HL-60/S4 treated with phorbol 12-myristate 13-acetate at 8.2 ng/mL for 4 days and 3 days (cell line): Measurements from ENCODE around the gene PDPR.
"Not testable (repeated sequence)": the region's sequence is repeated elsewhere in the genome, so short reads cannot be mapped to it uniquely, and the experiment has no call there.

Experiments used
- in situ Hi-C: fragments of 300-500 bp; cut with MboI; formaldehyde crosslinking; loops from 2 replicates; pipeline ENCODE4 v1.15.0; 2022; ENCODE audit warnings: low sequenced_read_pairs

PDPR gene

DNA sequence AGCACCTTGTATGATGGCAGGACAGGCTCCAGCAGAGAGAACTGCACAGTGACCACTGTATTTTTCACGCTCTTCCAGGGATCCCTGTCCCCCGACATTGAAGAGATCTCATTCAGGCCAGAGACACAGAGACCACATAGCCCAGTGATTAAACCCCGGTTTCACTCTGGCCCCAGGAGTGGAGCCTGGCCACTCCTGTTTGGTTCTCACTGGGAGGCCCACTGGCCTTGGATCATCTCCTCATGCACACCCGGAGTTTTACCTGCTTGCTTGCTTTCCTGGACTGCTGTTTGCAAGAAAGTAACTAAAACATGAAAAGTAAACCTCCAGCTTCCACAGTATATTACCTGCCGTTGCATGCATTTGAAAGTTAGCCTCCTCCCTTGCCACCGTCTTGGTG lies 46.3 kb downstream of the PDPR start:
- in situ Hi-C loops = no loop called here

DNA sequence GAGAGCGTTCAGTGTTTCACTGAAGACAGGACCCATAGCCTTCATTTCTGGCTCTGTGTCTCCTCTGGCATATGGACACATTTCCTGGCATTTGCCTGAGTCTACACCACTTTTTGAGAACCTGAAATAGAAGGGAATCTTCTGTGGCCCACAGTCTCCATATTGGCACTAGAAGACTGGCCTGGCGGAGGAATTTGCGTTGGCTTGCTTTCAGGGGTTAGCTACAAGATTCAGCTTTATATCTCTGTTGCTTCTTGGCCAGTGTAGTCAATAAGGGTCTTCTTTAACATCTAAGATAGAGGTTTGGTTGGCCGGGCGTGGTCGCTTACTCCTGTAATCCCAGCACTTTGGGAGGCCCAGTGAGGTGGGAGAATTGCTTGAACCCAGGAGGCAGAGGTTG lies 46.7 kb downstream of the PDPR start:
- in situ Hi-C loops = no loop called here

DNA sequence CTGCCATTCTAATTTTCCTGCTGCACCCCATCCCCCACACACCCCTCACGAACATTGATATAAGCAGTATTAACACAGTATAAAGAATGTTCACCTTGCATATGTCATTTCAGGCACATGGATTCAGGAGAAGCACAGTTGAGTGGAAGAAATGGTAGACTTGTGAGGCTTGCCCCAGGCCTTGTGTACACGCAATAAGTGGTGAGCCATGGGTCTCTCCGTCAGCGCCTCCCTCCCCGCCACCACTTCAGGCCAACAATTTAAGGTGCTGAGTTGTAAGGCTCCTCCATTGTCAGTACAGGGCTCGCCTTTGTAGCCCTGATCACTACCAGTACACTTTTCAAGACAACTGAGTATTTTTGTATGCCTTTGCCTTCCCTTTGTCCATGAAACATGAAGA lies 47.2 kb downstream of the PDPR start:
- in situ Hi-C loops = no loop called here

DNA sequence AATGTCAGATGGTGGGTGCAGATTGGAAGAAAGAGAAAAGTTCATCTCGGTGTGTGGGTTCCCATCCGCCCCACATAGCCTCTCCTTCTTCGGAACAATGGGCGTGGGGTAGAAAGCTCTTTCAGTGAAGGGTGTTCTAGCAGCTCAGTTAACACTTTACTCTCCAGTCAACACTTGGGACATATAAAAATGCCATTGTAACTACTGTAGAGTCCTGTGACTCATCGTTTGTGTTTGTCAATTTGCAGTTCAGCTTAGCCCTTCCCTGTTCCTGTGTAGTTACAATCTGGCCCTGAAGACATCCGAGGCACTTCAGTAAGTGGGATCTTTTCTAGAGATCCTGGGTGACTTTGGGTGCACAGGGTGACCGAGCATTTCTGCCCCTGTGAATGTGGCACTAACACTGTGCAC lies 47.9 kb downstream of the PDPR start:
- in situ Hi-C loops = no loop called here

DNA sequence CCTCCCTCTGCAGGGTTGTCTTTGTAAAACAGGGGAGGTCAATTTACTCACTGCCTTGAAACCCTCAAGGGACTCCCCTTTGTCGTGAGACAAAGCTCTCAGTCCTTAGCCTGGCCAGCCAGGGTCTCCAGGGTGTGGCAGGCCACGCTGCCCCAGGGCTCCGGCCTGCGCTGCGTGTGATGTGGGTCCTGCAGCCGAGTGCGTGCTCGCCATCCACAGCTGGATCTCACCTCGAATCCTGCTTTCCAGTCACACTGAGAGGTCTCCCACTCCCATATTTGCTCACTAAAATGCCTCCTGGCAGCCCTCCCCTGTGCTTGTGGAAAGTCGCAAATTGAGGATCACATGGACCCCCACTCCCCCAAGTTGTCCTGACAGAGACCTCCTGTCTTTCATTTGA lies 49.5 kb downstream of the PDPR start:
- in situ Hi-C loops = no loop called here

DNA sequence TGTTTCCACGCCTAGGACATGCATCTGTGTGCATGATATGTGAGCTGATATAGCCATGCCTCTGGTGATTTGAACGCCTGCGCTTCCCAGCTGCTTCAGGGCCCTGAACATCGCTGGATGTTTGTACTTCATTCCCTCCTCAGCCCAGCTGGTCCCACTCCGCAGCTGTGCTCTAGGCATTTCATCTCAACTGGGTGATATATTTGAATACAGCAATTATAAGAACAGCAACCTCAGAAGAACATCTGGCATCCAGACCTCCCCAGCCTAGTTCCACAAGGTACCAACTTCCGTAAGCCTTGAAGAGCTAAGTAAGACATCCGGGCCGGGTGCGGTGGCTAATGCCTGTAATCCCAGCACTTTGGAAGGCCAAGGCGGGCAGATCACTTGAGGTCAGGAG lies 52.6 kb downstream of the PDPR start:
- in situ Hi-C loops = not testable (repeated sequence)

DNA sequence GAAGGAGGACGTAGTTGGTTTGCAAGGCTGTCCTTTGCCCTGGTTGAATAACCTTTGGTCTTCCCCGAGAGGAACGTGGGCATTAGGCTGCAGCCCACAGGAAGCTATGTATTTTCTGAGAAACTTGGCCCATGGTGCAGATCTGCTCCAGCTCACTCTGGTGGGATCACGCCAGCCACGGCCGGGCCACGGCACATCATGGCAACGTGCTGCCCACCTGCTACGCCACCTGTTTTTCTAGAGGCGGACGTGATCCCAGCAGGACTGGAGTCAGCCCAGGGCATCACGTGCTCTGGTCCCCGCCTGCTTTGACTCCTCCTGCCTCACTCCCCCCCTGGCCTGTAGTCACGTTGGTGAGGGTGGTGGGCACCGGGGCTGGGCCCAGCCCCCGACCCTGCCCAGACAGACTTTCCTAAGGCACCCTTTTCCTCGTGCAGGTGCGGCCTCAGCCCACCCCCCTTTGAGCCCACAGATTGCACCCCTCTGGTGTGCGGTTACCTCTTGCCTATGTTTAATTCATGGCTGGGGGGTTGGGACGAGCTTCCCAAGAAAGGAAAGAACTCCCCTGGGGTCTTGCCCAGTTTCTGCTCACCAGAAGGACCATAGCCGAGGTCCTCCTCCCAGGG lies 59.2 kb downstream of the PDPR start, which contains the start of gene CLEC18C:
TSS of gene CLEC18C (plus strand) at position 576 of the 626 bp plus-strand sequence. CDS start 492 bp downstream, outside the sequence.
- in situ Hi-C loops = not testable (repeated sequence)

DNA sequence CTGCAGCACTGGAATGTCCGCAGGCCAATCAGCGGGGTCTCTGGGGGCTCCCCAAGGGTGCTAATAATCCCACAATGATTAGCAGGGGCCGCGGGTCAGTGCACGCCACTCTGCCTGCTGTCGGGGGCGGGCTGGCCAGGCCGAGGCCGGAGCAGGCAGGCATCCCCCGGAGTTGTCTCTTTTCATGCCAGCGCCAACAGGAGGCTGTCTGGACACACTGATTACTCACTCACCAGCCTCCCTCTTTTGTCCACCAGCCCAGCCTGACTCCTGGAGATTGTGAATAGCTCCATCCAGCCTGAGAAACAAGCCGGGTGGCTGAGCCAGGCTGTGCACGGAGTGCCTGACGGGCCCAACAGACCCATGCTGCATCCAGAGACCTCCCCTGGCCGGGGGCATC lies 59.8 kb downstream of the PDPR start:
- in situ Hi-C loops = not testable (repeated sequence)

DNA sequence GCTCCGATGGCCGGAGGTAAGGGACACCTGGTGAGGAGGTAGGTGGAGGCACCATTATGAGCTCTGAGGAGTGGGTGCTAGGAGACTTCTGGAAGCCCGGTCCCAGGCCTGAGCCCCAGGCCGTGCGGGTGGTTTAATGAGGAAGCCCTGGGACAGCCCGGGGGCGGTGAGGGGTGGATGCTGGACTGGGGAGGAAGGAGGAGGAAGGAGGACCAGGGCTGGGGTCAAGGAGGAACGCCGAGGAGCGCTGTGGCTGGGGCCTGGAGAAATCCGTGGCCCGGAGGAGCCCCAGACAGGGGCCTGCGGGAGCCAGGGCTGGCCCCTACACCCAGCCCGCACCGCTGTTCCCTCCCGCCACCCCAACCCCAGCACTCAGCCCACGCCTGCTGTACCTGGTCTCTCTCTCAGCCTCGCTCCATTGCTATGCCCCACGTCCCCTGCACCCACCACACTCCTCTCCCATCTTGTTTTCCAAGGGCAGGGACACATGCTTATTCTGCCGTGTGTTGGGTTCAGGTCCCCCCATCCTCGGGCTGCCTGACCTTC lies 60.3 kb downstream of the PDPR start:
- in situ Hi-C loops = not testable (repeated sequence)

DNA sequence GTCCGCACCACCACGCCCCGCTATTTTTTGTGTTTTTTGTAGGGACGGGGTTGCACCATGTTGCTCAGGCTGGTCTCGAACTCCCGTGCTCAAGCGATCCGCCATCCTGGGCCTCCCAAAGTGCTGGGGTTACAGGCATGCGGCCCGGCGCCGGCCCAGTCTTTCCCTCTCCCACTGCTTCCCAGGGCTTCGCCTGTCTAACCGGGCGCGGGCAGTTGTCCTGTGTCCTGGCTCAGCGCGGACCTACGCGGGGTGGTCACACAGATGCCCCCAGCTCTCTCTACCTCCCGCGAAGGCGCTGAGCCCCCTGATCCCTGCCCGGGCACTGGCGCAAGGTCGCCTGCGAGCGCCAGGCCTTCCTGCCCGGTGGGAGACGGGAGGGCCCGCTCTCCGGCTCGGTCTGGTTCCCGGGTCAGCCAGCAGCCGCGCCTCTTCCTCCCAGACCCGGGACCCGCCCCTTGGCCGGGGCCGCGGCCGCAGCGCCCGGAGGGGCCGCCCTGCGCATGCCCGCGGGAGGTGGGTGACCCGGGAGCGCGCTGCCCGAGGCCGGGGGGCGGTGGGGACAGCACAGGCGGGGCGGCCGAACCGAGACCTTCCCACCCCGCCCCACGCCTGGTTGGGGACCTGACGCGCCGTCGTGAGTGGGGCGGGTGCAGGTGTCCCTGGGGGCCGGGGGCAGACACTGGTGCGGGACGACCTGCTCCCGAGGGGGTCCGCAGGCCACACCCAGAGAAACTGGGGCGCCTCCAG lies 73.9 kb downstream of the PDPR start:
- in situ Hi-C loops = not testable (repeated sequence)

DNA sequence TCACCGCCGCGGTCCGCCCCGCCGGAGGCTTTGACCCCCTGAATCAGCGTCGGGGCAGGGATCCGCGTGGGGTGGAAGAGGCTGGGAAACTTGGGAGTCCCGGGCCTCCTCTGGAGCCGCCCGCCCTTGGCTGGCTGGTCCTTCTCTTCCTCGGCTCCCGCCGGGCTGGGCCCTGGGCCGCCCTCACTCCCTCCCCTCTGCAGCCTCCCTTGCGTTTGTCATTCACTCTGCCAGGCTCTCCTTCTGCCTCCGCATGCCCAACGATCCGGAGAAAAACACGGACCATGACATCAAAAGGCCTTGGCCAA lies 74.4 kb downstream of the PDPR start:
- in situ Hi-C loops = not testable (repeated sequence)

DNA sequence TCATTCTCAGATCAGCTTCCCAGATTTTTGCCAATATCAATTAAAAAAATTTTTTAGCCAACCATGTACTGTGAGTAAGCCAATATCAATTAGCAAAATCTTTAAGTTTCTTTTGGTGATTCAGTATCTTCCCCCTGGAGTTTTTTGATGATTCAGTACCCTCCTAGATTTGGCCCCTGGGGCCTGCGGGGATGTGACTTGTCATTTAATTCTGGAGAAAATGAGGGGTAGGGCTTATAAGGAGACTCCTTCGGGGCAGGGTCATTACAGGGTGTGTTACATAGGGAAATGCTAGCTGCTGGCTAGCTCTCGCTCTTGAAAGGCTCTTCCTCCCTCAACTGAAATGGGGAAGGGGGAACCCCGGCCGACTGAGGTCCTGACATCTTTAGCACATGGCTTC lies 76.4 kb downstream of the PDPR start:
- in situ Hi-C loops = not testable (repeated sequence)

DNA sequence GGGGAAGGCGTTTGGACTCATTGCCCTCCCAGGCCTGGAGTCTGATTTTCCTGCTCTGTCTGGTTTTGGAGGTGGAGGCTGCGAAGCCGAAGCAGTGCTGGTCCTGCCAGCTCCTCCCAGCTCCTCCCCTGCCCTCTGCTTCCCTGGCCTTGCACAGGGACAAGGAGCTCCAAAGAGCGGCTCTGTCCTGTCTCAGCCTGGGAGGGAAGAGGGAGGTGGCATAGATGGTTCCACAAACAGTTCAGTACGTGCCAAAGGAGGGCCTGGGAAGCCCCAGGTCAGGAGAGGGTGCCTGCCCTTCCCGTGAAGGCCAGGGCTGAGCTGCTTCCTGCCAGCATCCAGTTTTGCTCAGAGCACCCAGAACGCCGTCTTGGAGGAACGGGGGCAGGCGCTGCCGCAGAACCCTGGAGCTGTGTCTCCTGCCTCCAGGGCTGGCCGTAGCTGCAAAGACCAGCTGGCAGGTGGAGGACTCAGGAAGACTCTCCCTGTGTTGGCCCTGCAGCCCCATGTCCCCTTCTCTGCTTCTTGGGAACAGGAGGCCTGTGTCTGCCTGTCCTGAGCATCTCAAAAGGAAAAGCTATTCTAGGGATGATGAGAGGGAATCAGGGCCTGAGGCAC lies 82.7 kb downstream of the PDPR start:
- in situ Hi-C loops = not testable (repeated sequence)

DNA sequence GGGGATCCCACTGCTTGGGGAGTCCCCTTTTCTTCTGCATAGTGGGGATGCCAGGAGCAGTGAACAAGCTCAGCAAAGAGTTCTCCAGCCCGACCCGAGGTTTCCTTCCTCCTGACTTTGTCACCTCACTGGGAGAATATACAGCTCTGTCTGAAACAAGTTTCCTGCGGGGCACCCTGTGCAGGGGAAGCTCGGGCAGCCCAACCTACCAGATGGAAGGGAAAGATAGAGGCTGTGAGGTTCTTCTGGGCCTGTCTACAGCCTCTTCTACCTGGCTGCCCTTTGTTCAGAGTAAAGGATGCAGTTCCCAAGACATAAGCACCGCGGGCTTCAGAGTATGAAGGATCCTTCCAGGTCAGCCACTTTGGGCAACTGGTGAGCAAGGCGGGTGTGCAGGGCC lies 83.5 kb downstream of the PDPR start:
- in situ Hi-C loops = not testable (repeated sequence)

DNA sequence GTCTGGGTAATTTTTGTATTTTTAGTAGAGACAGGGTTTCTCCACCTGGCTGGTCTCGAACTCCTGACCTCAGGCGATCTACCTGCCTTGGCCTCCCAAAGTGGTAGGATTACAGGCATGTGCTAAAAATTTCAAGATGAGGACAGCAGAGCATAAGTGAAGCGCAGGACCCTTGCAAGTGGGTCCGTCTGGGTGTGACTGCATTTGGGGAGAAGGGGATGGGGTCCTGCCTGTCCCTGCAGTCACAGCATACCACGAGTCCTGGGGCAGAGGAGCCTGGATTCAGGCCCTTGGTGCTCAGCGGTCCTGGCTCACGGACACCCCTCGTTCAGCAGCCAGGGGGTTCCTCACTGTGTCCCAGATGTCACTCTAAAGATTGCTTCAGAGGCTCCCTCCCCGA lies 84.1 kb downstream of the PDPR start:
- in situ Hi-C loops = not testable (repeated sequence)

DNA sequence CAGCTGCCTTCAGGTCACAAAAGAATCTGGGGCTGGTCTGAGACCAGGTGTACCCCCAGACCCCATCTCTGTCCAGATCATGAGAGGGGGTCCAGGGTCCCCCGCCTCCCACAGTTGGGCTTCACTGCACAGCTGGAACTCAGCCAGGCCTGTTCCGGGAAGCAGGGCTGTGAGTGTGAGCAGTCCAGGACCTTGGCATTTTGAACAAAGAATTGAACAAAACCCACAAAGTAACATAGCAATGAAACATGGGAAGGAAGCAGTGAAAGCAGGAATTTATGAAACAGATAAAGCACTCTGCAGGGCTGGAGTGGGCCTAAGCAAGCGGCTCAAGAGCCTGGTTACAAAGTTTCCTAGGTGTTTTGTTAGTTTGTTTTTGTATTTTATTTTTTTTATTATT lies 84.5 kb downstream of the PDPR start:
- in situ Hi-C loops = not testable (repeated sequence)

DNA sequence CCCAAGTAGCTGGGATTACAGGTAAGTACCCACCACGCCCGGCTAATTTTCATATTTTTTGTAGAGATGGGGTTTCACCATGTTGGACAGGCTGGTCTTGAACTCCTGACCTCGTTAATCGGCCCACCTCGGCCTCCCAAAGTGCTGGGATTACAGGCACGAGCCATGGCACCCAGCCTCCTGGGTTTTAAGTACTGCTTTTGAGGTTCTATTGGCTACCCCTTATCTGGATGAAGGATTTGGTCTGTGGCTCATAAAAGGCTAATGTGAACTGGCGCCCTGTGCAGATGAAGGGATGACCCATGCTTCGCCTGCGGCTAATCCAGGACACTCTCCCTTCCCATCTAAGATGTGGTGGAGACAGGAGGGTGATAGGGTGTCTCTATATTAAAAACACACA lies 85.0 kb downstream of the PDPR start:
- in situ Hi-C loops = not testable (repeated sequence)

DNA sequence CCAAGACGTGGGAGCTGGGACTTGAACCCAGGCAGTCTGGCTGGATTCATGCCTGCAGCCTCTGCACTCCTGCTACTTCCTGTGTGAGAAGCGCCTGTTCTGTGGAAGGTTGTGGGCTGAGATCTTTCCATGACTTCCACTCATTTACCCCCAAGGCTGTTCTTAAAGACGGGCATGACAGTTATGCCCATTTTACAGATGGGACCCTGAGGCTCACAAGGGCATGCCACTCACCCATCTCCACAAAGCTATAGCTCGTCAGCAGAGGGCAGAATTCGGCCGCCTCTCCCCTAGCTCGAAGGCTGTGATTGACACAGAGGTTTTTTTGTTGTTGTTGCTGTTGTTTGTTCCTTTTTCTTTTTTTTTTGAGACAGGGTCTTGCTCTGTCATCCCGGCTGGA lies 85.9 kb downstream of the PDPR start:
- in situ Hi-C loops = not testable (repeated sequence)

DNA sequence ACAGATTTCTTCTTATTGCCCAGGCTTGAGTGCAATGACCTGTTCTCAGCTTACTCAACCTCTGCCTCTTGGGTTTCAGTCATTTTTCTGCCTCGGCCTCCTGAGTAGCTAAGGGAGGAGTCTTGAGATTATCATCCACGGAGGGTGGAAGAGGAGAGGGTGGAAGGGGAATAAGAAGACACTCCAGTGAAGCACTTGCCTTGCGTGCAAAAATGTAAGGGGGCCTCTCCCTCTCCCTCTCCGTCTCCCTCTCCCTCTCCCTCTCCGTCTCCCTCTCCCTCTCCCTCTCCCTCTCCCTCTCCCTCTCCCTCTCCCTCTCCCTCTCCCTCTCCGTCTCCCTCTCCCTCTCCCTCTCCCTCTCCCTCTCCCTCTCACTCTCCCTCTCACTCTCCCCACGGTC lies 89.4 kb downstream of the PDPR start:
- in situ Hi-C loops = not testable (repeated sequence)

DNA sequence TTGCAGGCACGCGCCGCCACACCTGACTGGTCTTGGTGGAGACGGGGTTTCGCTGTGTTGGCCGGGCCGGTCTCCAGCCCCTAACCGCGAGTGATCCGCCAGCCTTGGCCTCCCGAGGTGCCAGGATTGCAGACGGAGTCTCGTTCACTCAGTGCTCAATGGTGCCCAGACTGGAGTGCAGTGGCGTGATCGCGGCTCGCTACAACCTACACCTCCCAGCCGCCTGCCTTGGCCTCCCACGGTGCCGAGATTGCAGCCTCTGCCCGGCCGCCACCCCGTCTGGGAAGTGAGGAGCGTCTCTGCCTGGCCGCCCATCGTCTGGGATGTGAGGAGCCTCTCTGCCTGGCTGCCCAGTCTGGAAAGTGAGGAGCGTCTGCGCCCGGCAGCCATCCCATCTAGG lies 89.9 kb downstream of the PDPR start:
- in situ Hi-C loops = not testable (repeated sequence)

DNA sequence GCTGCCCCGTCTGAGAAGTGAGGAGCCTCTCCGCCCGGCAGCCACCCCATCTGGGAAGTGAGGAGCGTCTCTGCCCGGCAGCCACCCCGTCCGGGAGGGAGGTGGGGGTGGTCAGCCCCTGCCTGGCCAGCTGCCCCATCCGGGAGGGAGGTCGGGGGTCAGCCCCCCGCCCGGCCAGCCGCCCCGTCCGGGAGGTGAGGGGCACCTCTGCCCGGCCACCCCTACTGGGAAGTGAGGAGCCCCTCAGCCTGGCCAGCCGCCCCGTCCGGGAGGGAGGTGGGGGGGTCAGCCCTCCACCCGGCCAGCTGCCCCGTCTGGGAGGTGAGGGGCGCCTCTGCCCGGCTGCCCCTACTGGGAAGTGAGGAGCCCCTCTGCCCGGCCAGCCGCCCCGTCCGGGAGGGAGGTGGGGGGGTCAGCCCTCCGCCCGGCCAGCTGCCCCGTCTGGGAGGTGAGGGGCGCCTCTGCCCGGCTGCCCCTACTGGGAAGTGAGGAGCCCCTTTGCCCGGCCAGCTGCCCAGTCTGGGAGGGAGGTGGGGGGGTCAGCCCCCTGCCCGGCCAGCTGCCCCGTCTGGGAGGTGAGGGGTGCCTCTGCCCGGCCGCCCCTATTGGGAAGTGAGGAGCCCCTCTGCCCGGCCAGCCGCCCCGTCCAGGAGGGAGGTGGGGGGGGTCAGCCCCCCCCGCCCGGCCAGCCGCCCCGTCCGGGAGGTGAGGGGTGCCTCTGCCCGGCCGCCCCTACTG lies 90.7 kb downstream of the PDPR start:
- in situ Hi-C loops = not testable (repeated sequence)
